SKM-1 treated with dmso at 0.1 percent for 144 hours (cell line): Measurements from ENCODE around the gene NRP1.

Source experiments
- DNase-seq: peaks from one replicate; lab custom pipeline; 2025; ENCODE audit not compliant: unreplicated experiment; lab: John Stamatoyannopoulos, UW

NRP1 gene

GRCh38 chr10:33192190-33192589, 142.3 kb downstream of the NRP1 start:
- DNase-seq: no peak

- no peak for DNase-seq
Observed at GRCh38 chr10:33190406-33190805, 144.1 kb downstream of the NRP1 start.

- no peak for DNase-seq
Observed at GRCh38 chr10:33189808-33190207, 144.7 kb downstream of the NRP1 start.

DNA sequence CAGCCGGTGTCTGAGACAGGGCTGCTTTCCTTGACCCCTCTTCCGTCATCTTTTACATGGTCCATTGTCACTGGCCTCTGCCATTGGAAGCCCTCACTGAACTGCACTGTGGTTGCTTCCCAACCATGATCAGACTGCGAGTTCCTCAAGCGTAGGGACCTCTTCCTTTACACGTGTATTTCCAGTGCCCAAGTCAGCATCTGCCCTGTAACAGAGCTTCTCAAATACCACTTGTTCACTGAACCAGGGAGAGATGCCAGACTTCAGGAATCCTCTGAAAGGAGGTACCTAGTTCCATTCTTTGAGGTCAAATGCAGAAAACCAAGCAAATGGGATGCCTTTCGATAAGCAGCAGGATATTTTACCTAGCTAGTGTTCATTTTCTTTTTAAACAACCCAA, 145.1 kb downstream of the NRP1 start:
- DNase-seq: no peak

DNA sequence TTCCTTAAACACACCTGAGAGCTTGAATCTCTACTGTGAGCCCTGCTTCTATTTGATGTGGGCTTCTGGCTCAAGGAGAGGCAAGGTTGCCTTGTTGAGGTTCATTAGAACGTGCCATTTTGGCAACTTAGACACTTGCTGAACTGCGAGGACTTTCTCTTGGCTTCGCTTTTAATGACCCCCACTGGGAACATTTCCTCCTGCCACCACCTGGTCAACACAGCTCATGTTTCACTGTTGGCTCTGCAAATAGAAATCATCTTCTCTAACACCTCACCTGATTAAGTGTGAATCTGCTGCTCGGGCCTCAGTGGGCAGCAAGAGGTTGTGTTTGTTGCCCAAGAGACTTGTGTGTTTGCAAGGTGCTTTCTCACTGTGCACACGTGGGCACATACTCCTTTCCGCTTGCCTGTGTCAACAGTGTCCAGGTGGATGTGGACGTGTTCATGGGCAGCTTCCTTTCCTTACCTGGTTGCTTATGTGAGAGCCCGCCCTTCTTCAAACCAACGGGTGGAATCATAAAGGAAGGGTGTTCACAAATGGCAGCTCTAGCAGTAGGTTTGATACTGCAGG, 147.0 kb downstream of the NRP1 start:
- DNase-seq: no peak

DNA sequence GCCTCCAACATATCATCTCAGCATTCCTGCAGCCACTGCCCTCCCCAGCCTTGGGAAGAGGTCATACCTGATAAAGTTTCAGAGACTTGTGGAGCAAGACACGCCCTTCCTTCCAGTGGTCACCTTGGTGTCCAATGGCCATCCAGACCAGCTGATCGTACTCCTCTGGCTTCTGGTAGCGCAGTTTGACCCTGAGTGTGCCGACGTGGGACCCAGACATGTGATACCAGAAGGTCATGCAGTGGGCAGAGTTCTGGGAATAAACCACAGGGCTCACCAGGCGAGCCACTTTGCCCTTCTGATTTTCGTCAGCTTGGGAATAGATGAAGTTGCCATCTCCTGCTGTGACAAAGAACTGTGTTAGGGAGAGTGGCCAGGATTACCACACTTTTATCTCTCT, 148.3 kb downstream of the NRP1 start:
- no peak for DNase-seq

GRCh38 chr10:33183655-33184054, 150.8 kb downstream of the NRP1 start:
- DNase-seq: no peak

DNA sequence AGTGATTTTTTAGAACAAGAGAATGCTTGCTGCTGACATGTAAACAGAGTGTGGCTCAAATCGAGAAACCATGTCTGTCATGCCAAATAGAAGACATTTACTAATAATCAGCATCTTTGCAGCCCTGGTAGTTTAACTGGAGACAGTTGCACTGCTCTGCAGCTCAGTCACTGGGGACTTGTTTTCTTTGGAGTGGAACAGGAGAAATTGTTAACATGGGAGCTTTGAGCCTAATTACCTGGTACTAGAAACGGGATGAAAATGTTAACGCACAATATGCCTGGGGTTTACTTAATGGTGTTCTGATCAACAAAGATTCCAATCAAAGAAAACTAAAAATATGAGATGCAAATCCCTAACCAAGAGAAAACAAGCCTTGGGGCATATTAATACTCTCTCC, 153.5 kb downstream of the NRP1 start:
- no peak for DNase-seq

DNA sequence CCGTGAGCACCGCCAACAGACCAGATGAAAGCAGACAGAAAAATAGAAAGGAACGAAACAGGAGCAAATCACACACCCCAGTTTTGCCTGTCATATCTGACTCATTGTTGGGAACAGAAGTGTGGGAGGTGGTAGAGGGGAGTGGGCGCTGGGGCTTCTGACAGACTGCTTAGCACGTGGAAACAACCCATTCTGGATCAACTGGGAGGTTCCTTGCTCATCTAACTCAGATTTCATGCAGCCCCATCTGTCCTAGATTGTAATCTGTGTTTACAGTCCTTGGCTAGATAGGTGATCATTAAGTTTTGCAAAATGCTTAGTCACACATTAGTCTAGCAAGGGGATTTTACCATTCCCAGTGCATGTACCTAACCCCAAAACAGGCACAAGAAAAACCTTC, 154.1 kb downstream of the NRP1 start:
- no peak for DNase-seq

DNA sequence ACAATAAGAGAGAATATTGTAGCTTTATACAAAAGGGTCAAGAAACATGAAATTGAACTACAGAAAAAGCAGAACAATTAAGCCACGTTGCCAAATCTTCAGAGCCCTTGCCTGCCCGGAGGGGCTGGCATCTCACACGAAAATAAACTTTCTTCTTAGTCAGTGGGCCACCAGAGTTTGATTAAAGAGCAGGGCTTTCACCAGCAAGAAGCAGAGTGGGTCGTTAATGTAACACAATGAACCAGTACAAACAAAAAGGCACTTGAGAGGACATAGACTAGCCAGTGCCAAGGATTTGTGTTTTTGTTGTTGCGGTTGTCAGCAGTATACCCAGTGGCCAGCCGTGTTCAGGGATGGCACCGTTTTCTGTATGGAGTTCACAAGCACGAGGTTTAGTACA, 155.4 kb downstream of the NRP1 start:
- DNase-seq: no peak

GRCh38 chr10:33178026-33178755, 156.3 kb downstream of the NRP1 start:
- DNase-seq: no peak

DNA sequence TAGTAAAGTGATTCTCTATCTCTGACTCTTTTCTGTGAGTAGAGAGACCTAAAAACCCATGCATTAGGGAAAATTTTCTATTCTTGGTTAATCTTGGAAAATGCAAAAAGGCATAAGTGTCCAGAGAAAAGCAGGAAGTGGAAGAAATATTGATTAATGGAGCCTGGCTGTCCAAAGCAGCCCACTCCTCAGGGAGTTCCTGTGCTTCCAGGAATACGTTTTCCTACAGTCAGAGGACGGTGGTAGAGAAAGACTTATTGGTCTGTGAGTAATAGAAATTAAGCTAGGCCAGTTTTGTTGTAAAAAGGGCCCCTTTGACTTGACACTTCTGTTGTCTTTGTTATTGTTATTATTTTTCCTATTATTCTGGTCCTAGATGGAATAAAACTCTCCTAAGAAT, 157.8 kb downstream of the NRP1 start:
- DNase-seq: no peak

- DNase-seq: no peak
Observed at GRCh38 chr10:33174674-33175434, 159.6 kb downstream of the NRP1 start.

GRCh38 chr10:33165911-33166310, 168.6 kb downstream of the NRP1 start:
- DNase-seq: no peak

DNA sequence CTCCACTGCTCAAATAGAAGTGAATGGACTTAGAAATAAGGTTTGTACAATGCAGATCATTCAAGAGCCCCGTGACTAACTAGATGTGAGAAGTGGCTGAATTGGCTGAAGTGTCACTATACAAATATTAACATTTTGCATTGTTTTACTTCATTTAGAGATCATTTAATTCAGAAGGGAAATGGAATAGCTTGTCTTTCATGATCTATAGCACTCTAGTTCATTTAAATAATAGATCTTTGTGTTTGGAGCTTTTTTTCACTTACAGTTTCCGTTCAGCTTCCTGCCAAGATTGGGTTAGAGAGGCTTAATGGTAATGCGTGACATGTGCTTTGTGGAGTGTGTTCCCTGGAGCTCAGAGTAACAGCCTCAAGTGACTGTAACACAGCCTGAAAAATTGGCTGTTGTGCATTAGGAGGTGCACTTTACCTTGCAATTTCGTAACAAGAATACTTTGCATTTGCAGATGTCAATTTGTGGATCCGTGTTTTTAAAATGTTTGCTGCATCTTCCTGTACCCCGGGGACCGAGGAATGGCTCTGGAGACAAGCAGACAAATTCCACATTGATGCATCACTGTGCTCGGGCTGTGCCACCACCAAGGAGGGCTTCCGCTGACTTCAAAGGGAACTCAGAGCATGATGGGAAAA, 170.3 kb downstream of the NRP1 start:
- DNase-seq: no peak

- DNase-seq: no peak
Observed at GRCh38 chr10:33162248-33162575, 172.3 kb downstream of the NRP1 start.

GRCh38 chr10:33161550-33162247, 172.8 kb downstream of the NRP1 start:
- no peak for DNase-seq

GRCh38 chr10:33160151-33160550, 174.3 kb downstream of the NRP1 start:
- DNase-seq: no peak

- DNase-seq: no peak
Observed at GRCh38 chr10:33157103-33157502, 177.4 kb downstream of the NRP1 start.

DNA sequence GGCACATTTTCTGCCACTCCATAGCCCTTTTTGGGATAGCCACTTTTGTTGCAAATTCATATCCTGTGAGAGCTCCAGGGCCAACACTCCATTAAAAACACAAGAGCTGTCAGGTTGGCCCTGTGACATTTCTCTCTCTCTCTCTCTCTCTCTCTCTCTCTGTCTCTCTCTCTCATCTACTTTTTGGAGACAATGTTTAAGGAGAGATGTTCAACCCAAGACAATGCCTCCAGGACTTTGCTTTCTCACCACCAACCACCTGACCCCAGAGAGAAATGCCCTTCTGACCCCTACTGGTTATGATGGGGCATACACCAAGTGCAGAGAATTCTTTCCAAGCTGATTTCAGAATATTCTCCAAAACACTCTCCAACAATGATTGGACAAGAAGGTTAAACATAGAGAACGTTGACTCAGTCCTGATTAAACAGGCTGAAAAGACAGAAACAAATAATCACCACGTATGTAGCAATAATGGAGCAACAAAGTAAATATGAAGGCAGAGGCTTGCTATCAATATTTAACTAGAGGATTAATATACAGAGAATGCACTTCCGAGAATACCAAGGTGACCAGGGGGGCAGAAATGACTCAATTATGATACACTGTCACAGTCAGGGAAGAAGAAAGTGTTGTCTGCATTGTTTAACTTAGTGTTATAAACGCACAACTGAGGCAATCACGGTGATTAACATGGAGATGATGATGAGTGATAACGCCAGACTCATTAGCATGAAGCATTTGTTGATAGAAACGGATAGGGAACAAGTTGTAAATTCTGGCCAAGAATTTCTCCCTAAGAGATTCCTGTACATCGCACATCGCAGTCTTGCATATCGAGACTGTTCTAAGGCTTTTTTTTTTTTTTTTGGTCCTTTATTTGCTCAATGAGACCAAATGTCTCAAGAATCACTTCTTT, 178.5 kb downstream of the NRP1 start:
- no peak for DNase-seq
